Upper lobe of right lung (tissue), 1 donor: ENCODE results near the gene DCC. TPM values are rescaled to one million over a fixed set of nuclear protein-coding genes. Genes with fewer than 3 reads are reported as not detected.
A peak's percentile ranks its signal among the peaks of the same experiment; 100 is the strongest.

Experiments used
- ATAC-seq: fragments of 200-7000 bp; cut with Tn5 transposase; one replicate; pipeline ENCODE4 v1.9.1; 2020; ENCODE audit warnings: mild to moderate bottlenecking, moderate library complexity
- DNase-seq: peaks from one replicate; pipeline ENCODE4 v3.0.0-alpha.2; 2020
- H3K27ac ChIP-seq: fragments of 200-600 bp; one replicate; pipeline ENCODE4 v1.8.0; 2022
- H3K27me3 ChIP-seq: fragments of 200-600 bp; one replicate; pipeline ENCODE4 v1.8.0; 2022; ENCODE audit warnings: mild to moderate bottlenecking
- H3K36me3 ChIP-seq: fragments of 200-600 bp; one replicate; pipeline ENCODE4 v1.8.0; 2022
- H3K4me1 ChIP-seq: fragments of 200-600 bp; one replicate; pipeline ENCODE4 v1.8.0; 2022
- H3K4me3 ChIP-seq: fragments of 200-600 bp; one replicate; pipeline ENCODE4 v1.8.0; 2022; ENCODE audit warnings: mild to moderate bottlenecking
- H3K9me3 ChIP-seq: fragments of 200-600 bp; one replicate; pipeline ENCODE4 v1.8.0; 2022
- intact Hi-C: fragments of 100-400 bp; cut with DNase I; formaldehyde crosslinking; loops from one replicate; pipeline ENCODE4 v1.11.0; 2022
- total RNA-seq: library from RNA; stranded (reverse); fragmentation: NEBNext Ultra II Directional; extraction: Animal tissue kit (Norgen Biotek cat#: 25700); gene quantifications from one replicate; pipeline ENCODE4 v1.2.1, GENCODE V29; 2021
- TF ChIP-seq, protein P1 (sequence below): fragments of 200-600 bp; IDR thresholded peaks from one replicate; pipeline ENCODE4 v1.8.0; 2022; ENCODE audit warnings: antibody characterized with exemption
- donor health status: DM: no; HTN: yes; CAD: no; lungs with severe emphysema.

DCC gene
- total RNA-seq, 1 donor from 2014 or later: 7.1 TPM

- ATAC-seq: no peak
Observed at GRCh38 chr18:53421869-53422268, 1081.9 kb downstream of the DCC start.

DNA sequence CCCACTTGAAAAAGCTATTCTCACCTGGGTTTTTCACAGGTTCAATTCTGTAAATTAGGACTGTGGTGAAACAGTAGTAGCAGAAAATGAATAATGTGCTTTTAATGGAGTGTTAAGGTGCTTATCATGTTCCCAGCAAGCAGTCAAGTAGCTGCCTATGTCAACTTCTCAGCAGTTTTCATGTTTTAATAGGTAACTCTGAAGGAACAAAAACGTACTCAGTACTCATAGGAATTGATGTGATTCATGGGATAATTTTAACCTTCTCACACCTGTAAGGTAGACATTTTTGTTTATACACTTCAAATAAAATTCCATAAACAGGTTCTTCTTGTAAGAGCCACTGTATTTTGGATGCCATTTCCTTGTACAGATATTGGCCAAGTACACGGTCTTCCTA is 1082.9 kb downstream of the DCC start:
- intact Hi-C loops: no loop called here
- TF ChIP-seq, protein P1, sequence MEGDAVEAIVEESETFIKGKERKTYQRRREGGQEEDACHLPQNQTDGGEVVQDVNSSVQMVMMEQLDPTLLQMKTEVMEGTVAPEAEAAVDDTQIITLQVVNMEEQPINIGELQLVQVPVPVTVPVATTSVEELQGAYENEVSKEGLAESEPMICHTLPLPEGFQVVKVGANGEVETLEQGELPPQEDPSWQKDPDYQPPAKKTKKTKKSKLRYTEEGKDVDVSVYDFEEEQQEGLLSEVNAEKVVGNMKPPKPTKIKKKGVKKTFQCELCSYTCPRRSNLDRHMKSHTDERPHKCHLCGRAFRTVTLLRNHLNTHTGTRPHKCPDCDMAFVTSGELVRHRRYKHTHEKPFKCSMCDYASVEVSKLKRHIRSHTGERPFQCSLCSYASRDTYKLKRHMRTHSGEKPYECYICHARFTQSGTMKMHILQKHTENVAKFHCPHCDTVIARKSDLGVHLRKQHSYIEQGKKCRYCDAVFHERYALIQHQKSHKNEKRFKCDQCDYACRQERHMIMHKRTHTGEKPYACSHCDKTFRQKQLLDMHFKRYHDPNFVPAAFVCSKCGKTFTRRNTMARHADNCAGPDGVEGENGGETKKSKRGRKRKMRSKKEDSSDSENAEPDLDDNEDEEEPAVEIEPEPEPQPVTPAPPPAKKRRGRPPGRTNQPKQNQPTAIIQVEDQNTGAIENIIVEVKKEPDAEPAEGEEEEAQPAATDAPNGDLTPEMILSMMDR: no peak
- Histone ChIP-seq H3K36me3 (no peaks in the 10 kb centered on the region), H3K4me3 (no peak overlapping the region), H3K27me3 (no peaks in the 10 kb centered on the region), H3K27ac (peak overlapping the region; percentile 39), H3K4me1 (no peaks in the 10 kb centered on the region), H3K9me3 (no peaks in the 10 kb centered on the region)
- ATAC-seq (peak; percentile 88), DNase-seq (no peak)

More at GRCh38 chr18:53421869-53422268, 1081.9 kb downstream of the DCC start:
- H3K27me3 ChIP-seq: no peaks in the 10 kb centered on the region
- intact Hi-C loops: no loop called here
- no peaks in the 10 kb centered on the region for H3K4me1 ChIP-seq
- no peak overlapping the region for H3K27ac ChIP-seq
- no peak overlapping the region for H3K4me3 ChIP-seq
- no peaks in the 10 kb centered on the region for H3K36me3 ChIP-seq
- TF ChIP-seq, protein P1: no peak
- no peak for DNase-seq
- H3K9me3 ChIP-seq: no peaks in the 10 kb centered on the region

DNA sequence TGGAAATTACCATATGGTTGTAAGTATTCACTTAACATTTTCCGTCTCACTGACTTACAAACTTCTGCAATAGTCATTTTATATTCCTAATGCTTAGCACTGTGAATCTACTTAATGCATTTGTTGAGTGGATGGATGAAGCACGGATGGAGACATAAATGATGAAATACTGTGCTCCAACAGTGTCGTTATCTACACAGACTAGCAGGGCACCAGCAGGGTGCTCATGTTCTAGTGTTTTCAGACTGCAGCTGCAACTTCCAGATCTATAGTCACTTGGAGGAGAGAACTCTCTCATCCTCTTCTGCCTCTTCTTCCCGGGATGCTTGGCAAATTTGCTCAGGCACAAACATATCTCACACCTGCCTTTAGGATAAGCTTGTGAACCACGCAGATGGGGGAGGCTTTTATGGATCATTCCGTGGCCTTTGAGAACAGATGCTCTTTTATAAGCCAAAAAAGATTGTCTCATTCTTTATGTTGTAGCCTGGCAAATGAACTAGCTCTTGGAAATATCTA is 1086.7 kb downstream of the DCC start:
- TF ChIP-seq, protein P1: no peak
- no peak overlapping the region for H3K4me3 ChIP-seq
- no peaks in the 10 kb centered on the region for H3K9me3 ChIP-seq
- no peaks in the 10 kb centered on the region for H3K27me3 ChIP-seq
- H3K27ac ChIP-seq: no peak overlapping the region
- no peaks in the 10 kb centered on the region for H3K4me1 ChIP-seq
- DNase-seq (no peak), ATAC-seq (no peak)
- H3K36me3 ChIP-seq: no peaks in the 10 kb centered on the region
- intact Hi-C loops: no loop called here

GRCh38 chr18:53441761-53442414 is 1101.9 kb downstream of the DCC start:
- TF ChIP-seq, protein P1: no peak

DNA sequence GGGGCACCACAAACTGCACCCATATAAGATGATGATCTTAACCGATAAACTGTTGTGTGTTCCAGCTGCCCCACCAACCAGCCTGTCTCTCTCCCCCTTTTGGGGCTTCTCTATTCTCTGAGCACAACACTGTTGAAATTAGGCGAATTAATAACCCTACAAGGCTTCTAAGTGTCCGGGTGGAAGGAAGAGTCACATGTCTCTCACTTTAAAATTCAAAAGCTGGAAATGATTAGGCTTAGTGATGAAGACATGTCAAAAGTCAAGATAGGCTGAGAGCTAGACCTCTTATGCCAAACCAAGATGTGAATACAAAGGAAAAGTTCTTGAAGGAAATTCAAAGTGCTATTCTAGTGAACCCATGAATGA is 1102.4 kb downstream of the DCC start:
- Histone ChIP-seq H3K4me3 (no peak overlapping the region), H3K36me3 (no peaks in the 10 kb centered on the region), H3K27ac (no peak overlapping the region), H3K4me1 (no peaks in the 10 kb centered on the region), H3K9me3 (no peaks in the 10 kb centered on the region), H3K27me3 (no peaks in the 10 kb centered on the region)
- DNase-seq (no peak), ATAC-seq (no peak)
- TF ChIP-seq, protein P1: no peak
- intact Hi-C loops: no loop called here

More at GRCh38 chr18:53441761-53442414, 1101.9 kb downstream of the DCC start:
- Histone ChIP-seq H3K9me3 (no peaks in the 10 kb centered on the region), H3K27me3 (no peaks in the 10 kb centered on the region), H3K4me1 (no peaks in the 10 kb centered on the region), H3K27ac (no peak overlapping the region), H3K36me3 (no peaks in the 10 kb centered on the region), H3K4me3 (no peak overlapping the region)
- intact Hi-C loops: no loop called here
- ATAC-seq (no peak), DNase-seq (no peak)

- no peak overlapping the region for H3K4me3 ChIP-seq
- no peaks in the 10 kb centered on the region for H3K4me1 ChIP-seq
- H3K36me3 ChIP-seq: no peaks in the 10 kb centered on the region
- H3K9me3 ChIP-seq: no peaks in the 10 kb centered on the region
- ATAC-seq (no peak), DNase-seq (no peak)
- H3K27me3 ChIP-seq: no peaks in the 10 kb centered on the region
- intact Hi-C loops: no loop called here
- TF ChIP-seq, protein P1: no peak
- H3K27ac ChIP-seq: no peak overlapping the region
Observed at GRCh38 chr18:53443336-53443735, 1103.3 kb downstream of the DCC start.
